HG03066 (cell line): ENCODE results near the gene RNF149.
"Not testable (repeated sequence)": the region's sequence is repeated elsewhere in the genome, so short reads cannot be mapped to it uniquely, and the experiment has no call there.

ENCODE experiments used
- ATAC-seq: cut with Tn5 transposase; IDR thresholded peaks from one replicate; pipeline ENCODE4 v1.9.1; 2021; ENCODE audit warnings: low read depth; ENCODE audit not compliant: unreplicated experiment

The RNF149 gene

GRCh38 chr2:101308432-101309210, at the start of gene RNF149:
TSS of gene RNF149 (minus strand) at chr2:101308701. CDS start at chr2:101308588, 113 bp downstream.
- peak; percentile 52 for ATAC-seq

- ATAC-seq: no peak
These were observed 48.9 kb upstream of the RNF149 start for GRCh38 chr2:101357376-101357775.

GRCh38 chr2:101356521-101356920, 48.0 kb upstream of the RNF149 start:
- no peak for ATAC-seq

DNA sequence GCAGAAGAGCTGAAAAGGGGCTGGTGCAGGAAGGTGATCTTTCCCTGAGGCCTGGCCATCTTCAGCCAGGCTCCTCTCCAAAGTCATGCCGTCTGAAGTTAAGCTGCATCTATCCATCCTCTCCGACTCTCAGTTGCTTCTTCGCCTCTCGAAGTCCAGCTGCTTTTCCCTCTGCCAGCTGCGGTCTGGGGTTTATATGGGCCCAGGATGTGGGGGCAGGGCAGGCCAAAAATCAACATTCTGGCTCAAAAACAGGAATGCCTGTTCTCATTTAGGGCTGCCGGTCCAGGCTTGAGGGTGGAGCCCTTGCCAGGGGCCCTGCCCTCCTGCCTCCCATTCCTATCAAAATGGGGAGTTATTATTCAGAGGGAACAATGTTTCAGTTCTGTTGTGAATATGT, 47.6 kb upstream of the RNF149 start:
- no peak for ATAC-seq

DNA sequence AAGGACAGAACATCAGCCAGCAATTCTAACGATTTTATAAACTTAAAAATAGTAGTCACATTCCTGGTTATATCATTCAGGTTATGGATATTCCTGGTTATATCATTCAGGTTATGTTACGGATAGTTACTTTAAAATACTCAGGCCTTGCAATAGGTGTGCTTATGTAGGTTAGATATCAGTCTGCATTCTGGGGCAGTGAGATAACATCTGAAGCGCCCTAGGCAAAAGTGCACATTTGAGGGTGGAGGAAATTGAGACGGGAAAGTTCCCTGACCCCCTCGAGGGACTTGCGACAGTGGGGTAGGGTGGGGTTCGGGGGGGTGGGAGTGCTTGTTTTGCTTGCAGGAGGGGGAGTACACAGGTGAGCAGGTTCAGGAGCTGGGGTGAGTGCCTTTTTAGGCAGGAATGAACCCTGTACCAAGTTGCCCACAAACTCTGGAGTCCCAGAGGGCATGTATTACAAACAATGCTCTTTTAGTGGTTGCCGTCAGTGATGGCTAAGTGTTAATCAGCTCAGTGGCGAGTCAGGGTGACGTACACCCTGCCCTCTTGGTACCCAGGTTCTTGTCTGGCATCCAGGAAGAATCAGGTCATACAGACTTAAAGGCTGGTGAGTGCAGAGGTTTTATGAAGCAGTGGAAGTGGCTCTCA, 47.0 kb upstream of the RNF149 start:
- ATAC-seq: no peak

DNA sequence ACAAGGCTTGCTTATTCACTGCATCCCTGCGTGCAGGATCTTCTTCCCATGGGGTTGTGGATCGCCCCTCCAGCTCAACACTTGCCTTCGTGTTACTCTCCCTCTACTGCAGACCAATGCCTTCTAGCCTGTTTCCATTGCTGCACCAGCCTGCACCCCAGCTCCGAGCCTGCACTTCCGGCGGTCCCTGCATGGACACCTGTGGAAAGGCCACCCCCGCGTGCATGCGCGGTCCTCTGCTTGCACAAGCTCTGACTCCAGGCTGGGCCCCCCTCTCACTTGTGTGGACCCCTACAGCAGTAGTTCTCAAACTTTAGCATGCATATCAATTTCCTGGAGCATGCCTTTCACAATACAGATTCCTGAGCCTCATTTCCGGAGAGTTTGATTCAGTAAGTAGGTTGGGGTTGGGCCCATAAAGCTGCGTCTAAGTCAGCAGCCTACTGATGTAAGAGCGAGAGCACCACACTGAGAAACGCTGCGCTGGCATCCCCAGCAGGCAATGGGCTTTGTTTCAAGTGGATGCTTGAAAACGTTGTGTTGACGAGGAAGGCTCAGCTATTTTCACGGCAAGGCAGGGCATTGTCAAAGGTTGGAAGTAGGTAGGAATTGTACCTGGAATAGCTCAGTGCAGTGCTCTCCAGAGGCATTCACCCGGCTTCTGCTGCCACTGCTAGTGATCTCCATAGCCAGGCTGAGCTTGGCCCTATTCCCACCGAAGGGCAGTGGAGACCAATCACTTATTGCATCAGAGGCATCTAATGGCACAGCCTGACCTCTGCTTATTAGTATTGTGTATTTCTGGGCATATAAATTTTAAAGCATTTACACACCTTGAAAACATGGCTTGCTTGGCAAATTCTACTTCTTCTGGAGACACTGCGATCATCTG, 46.2 kb upstream of the RNF149 start:
- no peak for ATAC-seq

DNA sequence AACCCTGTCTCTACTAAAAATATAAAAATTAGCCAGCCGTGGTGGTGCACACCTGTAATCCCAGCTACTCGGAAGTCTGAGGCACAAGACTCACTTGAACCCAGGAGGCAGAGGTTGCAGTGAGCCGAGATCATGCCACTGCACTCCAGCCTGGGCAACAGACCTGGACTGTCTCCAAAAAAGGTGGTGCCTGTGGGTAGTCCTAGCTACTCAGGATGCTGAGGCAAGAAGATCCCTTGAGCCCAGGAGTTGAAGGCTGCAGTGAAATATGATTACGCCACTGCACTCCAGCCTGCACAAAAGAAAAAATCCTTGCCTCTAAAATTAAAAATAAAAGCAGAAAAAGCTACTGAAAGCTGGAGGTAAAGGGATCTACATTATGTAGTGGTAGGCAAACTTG, 44.1 kb upstream of the RNF149 start:
- ATAC-seq: not testable (repeated sequence)

GRCh38 chr2:101351207-101351606, 42.7 kb upstream of the RNF149 start:
- ATAC-seq: no peak

DNA sequence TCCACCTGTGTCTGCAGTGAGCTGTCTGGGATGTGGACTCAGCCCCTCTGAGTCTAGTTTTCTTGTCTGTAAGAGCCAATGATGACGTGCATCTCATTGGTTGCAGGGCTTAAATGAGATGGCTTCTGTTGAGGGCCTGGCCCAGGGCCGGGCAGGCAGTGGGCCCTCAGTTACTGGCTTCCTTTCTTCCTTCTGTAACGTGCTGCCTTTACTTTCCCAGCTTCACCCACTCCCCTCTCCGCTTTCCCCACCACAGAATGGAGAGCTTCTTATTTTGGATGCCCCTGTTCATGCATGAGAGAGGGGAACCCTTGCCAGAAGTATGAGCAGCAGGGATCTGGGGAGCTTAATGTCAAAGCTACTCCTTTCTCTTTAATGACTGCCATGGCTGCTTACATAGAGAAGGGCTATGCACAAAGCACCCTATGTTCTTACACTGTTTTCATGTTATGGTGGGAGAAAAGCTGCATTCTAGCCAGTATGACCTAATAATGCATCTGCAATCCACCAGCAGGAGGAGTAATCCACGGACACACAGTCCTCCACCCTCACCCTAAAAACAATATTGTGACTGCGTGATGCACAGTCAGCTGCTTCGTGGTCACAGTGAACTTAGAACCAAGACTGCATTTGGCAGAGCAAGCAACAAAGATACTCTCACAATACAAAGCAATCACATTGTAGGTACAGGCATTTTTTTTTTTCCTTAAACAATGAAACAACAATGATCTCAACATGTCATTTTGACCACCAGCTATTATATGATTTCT, 41.6 kb upstream of the RNF149 start:
- ATAC-seq: no peak

- ATAC-seq: no peak
These were observed 40.4 kb upstream of the RNF149 start for GRCh38 chr2:101348883-101349282.

DNA sequence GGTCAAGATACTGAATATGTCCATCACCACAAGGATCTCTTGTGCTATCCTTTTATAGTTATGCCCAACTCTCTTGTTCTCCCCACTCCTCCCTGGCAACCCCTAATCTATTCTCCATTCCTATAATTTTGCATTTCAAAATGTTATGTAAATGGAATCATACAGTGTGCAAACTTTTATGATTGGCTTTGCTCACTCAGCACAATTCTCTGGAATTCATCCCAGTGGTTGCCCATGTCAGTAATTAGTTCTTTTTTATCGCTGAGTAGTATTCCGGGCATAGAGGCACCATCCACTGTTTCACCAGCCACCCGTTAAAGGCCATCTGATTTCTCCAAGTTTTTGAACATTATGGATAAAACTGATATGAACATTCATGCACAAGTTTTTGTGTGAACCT, 38.4 kb upstream of the RNF149 start:
- no peak for ATAC-seq

DNA sequence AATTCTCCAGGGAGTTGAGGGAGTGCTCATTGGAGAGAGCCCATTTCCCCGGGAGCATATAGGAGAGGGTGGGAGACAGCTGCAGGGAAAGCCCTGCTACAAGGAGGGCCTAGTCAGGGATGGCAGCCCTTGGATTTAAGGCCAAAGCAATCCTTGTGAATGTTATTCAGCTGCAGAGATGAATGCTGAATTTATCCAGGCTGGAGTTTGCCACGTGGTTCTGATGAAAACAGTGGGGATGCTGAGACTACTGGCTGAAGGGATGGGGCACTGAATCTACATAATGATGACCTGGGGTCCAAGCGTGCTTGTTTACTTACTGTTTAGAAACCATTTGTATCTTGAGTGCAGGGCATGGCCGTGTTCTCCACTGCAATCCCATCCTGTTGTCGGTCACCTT, 35.6 kb upstream of the RNF149 start:
- no peak for ATAC-seq

DNA sequence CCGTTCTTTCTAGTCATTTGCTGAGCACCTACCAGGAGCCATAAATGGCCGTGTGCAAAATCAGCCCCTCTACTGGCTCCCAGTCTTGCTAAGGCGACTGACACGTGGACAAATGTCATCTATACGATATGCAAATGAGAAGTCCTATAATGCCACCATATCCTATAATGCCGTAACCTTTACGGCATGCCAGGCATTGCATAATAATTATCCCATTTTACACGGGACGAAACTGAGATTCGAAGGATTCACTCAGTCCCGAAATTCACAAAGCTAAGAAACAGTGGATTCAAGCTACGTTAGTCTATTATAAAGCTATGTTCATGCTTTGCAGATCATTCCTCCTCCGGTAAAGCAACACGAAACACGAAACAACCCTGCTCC, 34.1 kb upstream of the RNF149 start:
- no peak for ATAC-seq

DNA sequence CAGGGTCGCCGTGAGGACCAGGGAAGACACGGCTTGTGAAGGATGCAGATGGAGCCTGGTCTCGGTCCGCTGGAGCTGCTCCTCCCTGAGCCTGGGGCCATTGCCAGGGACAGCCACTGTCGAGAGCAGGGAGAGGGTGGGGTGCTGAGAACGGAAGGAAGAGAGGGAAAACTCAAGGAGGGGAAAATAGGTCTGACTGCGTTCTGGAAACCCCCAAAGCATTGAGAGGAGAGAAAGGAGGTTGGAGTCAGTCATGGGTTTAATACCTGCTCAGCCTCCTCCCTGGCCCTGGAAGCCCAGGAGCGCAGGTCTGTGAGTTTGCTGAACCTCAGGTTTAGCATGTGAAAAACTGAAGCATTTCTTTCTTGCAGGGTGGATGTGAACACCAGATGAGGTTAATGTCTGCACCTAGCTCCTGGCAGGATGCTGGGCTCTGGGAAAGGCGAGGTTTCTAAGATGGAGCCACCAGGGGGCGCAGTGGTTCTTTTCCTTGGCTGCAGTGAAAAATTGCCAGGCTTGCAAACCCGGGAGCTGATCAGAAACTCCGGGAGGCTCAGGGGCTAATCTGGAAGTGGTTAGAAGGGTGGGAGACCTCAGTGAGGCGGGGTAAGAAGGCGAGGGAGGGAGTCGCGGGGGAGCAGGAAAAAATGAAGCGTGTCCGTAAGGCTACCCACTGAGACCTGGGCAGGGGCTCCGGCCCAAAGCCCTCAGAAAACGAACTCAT, 33.6 kb upstream of the RNF149 start:
- ATAC-seq: no peak

DNA sequence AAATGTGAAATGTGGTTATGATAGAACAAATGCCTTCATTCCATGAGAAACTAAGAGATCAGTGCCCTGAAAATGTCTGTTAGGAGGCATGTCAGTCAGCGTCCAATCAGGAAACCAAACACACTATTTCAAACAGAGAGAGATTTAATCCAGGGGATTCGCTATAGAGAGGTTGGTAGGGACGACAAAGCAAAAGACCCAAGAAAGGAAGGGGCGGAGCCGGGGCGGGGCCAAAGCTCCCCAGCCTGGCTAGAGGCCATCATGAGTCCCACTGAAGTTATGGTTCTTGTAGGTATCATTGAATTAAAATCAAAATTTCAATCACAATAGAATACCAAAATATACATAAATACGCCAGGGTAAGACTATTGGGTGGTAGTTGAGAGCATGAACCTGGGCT, 32.9 kb upstream of the RNF149 start:
- ATAC-seq: no peak

- no peak for ATAC-seq
These were observed 31.6 kb upstream of the RNF149 start for GRCh38 chr2:101340141-101340551.

GRCh38 chr2:101339266-101339880, 30.9 kb upstream of the RNF149 start:
- no peak for ATAC-seq

DNA sequence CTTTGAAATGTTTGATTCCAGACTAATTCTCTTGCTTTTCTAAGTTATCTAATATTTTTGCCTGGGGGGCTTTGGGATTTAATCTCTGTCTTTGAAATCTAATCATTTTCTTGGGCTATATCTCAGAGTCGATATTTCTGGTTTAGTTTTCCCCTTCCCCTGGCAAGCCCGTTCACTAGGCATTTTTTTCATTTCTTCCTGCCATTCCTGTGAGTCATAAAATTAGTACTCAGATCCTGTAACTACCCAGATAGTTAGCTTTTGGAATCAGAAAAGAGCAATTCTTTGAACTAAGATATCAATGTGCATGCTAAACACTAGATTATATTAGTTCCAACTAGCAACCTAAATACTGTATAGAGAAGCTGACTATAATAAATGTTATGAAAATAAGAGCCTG, 29.4 kb upstream of the RNF149 start:
- no peak for ATAC-seq
